KMS-11 (cell line): ENCODE results near the gene KRTAP4-11.
"Not testable (repeated sequence)": the region's sequence is repeated elsewhere in the genome, so short reads cannot be mapped to it uniquely, and the experiment has no call there.

Experiments
- H2AFZ ChIP-seq: fragments of 200-600 bp; sonication (generic); 2 replicates; pipeline ENCODE4 v1.6.1; 2016; ENCODE audit warnings: antibody characterized with exemption, mixed run types, low read depth
- H3K27ac ChIP-seq: fragments of 200-600 bp; sonication (generic); 2 replicates; pipeline ENCODE4 v1.6.1; 2016; ENCODE audit warnings: mild to moderate bottlenecking, mixed run types
- H3K27me3 ChIP-seq: fragments of 200-600 bp; sonication (generic); 2 replicates; pipeline ENCODE4 v1.6.1; 2017; ENCODE audit warnings: mild to moderate bottlenecking, low read depth, mixed run types, moderate library complexity; ENCODE audit not compliant: insufficient read depth
- H3K36me3 ChIP-seq: fragments of 200-600 bp; sonication (generic); 2 replicates; pipeline ENCODE4 v1.6.1; 2017; ENCODE audit warnings: mild to moderate bottlenecking, mixed run types; ENCODE audit not compliant: insufficient read depth
- H3K4me1 ChIP-seq: fragments of 200-600 bp; sonication (generic); 2 replicates; pipeline ENCODE4 v1.6.1; 2016; ENCODE audit warnings: mild to moderate bottlenecking, low read depth, mixed run types; ENCODE audit not compliant: poor library complexity, severe bottlenecking
- H3K4me2 ChIP-seq: fragments of 200-600 bp; sonication (generic); 2 replicates; pipeline ENCODE4 v1.7.0; 2016; ENCODE audit warnings: mild to moderate bottlenecking, mixed run types
- H3K4me3 ChIP-seq: fragments of 200-600 bp; sonication (generic); IDR thresholded peaks from 2 replicates; pipeline ENCODE4 v1.6.1; 2017; ENCODE audit warnings: low read depth, low read length, mixed read lengths; ENCODE audit not compliant: insufficient read depth
- H3K79me2 ChIP-seq: fragments of 200-600 bp; sonication (generic); 2 replicates; pipeline ENCODE4 v1.6.1; 2016; ENCODE audit warnings: low read depth, mixed run types; ENCODE audit not compliant: insufficient read depth
- H3K9ac ChIP-seq: fragments of 200-600 bp; sonication (generic); 2 replicates; pipeline ENCODE4 v1.6.1; 2016; ENCODE audit warnings: mild to moderate bottlenecking, mixed run types
- H4K20me1 ChIP-seq: fragments of 200-600 bp; sonication (generic); 2 replicates; pipeline ENCODE4 v1.6.1; 2016; ENCODE audit warnings: mild to moderate bottlenecking, mixed run types; ENCODE audit not compliant: insufficient read depth
- CTCF ChIP-seq: fragments of 200-600 bp; sonication (generic); conservative IDR thresholded peaks from 2 replicates; pipeline ENCODE4 v1.6.1; 2017; ENCODE audit warnings: low read depth, mild to moderate bottlenecking, antibody characterized with exemption, low read length, moderate library complexity, mixed read lengths

Gene KRTAP4-11

GRCh38 chr17:41104386-41105038 lies 13.7 kb downstream of the KRTAP4-11 start:
- H3K4me3 ChIP-seq, H3K27ac ChIP-seq, H3K4me2 ChIP-seq: not testable (repeated sequence)

GRCh38 chr17:41103896-41104295 lies 14.3 kb downstream of the KRTAP4-11 start:
- Histone ChIP-seq H2AFZ (no peak overlapping the region), H3K79me2 (no peaks in the 10 kb centered on the region), H4K20me1 (no peaks in the 10 kb centered on the region), H3K27ac (no peak overlapping the region), H3K4me1 (peaks cover 11% of the 10 kb centered on the region), H3K36me3 (no peaks in the 10 kb centered on the region), H3K27me3 (no peaks in the 10 kb centered on the region), H3K4me3 (no peak overlapping the region), H3K9ac (no peak overlapping the region), H3K4me2 (no peak overlapping the region)
- TF ChIP-seq CTCF = no peak

More at GRCh38 chr17:41104386-41105038, 13.7 kb downstream of the KRTAP4-11 start:
- not testable (repeated sequence) for H3K36me3 ChIP-seq, H2AFZ ChIP-seq, H4K20me1 ChIP-seq, H3K79me2 ChIP-seq, H3K9ac ChIP-seq, H3K27me3 ChIP-seq
- H3K4me1 ChIP-seq = peaks cover 12% of the 10 kb centered on the region

GRCh38 chr17:41101586-41102259 lies 16.4 kb downstream of the KRTAP4-11 start, which contains the start of gene KRTAP4-16:
KRTAP4-16 (minus strand) TSS chr17:41102209; CDS start chr17:41102209, 0 bp downstream.
- H3K4me2 ChIP-seq = no peak within 1 kb of the TSS
- H3K79me2 ChIP-seq = no peaks in the 10 kb centered on the region
- no peaks in the 10 kb centered on the region for H3K36me3 ChIP-seq
- no peak within 1 kb of the TSS for H3K27ac ChIP-seq
- no peak within 1 kb of the TSS for H3K9ac ChIP-seq
- no peaks in the 10 kb centered on the region for H3K4me1 ChIP-seq
- TF ChIP-seq CTCF = no peak
- H3K4me3 ChIP-seq = no peak within 1 kb of the TSS
- no peaks in the 10 kb centered on the region for H4K20me1 ChIP-seq
- H3K27me3 ChIP-seq = no peaks in the 10 kb centered on the region
- no peak within 1 kb of the TSS for H2AFZ ChIP-seq

- H3K4me2 ChIP-seq, H3K9ac ChIP-seq, H3K79me2 ChIP-seq, H3K36me3 ChIP-seq, H3K27ac ChIP-seq, H3K27me3 ChIP-seq, H2AFZ ChIP-seq, H3K4me1 ChIP-seq, H3K4me3 ChIP-seq, H4K20me1 ChIP-seq: not testable (repeated sequence)
These were observed 18.3 kb downstream of the KRTAP4-11 start for GRCh38 chr17:41099682-41100480.

- Histone ChIP-seq H3K27me3 (no peaks in the 10 kb centered on the region), H3K4me2 (no peak overlapping the region), H3K4me3 (no peak overlapping the region), H4K20me1 (no peaks in the 10 kb centered on the region), H3K9ac (no peak overlapping the region), H3K4me1 (no peaks in the 10 kb centered on the region), H2AFZ (no peak overlapping the region), H3K79me2 (no peaks in the 10 kb centered on the region), H3K27ac (no peak overlapping the region), H3K36me3 (no peaks in the 10 kb centered on the region)
- no peak for TF ChIP-seq CTCF
These were observed 19.7 kb downstream of the KRTAP4-11 start for GRCh38 chr17:41098481-41098880.
